Astrocyte of the cerebellum (primary cell): ENCODE results near the gene DAAM1.

Experiments
- DNase-seq: peaks from one replicate; pipeline ENCODE4 v3.0.0-alpha.2; 2011; ENCODE audit warnings: low read depth
- H3K4me3 ChIP-seq: 2 replicates; pipeline ENCODE4 v1.5.1; 2011; ENCODE audit warnings: mild to moderate bottlenecking, low read depth, low read length, moderate library complexity
- CTCF ChIP-seq: IDR thresholded peaks from 2 replicates; pipeline ENCODE4 v1.5.1; 2012; ENCODE audit warnings: low read length, low read depth, moderate library complexity, mild to moderate bottlenecking; ENCODE audit errors: missing control alignments
- in situ Hi-C: cut with HindIII; loops from 2 replicates; pipeline ENCODE4 v1.10.0; 2017; ENCODE audit warnings: low sequenced_read_pairs

The DAAM1 gene

DNA sequence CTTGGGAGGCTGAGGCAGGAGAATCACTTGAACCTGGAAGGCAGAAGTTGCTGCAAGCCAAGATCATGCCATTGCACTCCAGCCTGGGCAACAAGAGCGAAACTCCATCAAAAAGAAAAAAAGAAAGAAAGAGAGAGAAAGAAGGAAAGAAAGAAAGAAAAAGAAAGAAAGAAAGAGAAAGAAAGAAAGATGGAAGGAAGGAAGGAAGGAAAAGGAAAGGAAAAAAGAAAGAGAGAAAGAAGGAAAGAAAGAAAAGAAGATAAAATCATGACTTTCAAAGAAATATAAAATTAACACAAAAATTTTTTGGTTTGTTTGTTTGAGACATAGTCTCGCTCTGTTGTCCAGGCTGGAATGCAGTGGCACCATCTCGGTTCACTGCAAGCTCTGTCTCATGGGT, 22.2 kb upstream of the DAAM1 start:
- no peak for TF ChIP-seq CTCF
- no peak overlapping the region for H3K4me3 ChIP-seq
- DNase-seq, result no peak
- in situ Hi-C loops, result no loop called here

DNA sequence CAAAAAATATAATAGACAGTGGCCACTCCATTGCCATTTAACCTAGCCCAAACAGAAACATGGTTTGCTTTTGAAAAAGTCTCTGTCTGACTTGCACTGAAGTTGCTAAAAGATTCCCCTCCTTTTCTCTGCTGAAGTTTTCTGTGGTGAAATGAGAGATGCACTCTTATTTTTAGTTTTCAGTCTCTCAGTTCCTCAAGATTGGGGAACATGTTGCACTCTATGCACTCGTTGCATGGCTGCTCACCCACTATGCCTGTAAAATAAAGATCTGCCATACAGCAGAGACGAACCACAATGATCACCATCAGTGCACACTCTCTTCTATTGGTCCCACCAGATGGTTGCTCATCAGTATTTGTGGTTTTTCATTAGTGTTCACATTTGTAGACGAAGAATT, 13.1 kb upstream of the DAAM1 start:
- in situ Hi-C loops, result no loop called here
- no peak overlapping the region for H3K4me3 ChIP-seq
- no peak for TF ChIP-seq CTCF
- no peak for DNase-seq

- TF ChIP-seq CTCF, result no peak
- in situ Hi-C loops, result no loop called here
- H3K4me3 ChIP-seq, result no peak overlapping the region
- no peak for DNase-seq
Measured at GRCh38 chr14:59176765-59177164, 11.7 kb upstream of the DAAM1 start.

- in situ Hi-C loops, result no loop called here
- TF ChIP-seq CTCF, result no peak
- H3K4me3 ChIP-seq, result no peak overlapping the region
- DNase-seq, result no peak
Measured at GRCh38 chr14:59177262-59177661, 11.2 kb upstream of the DAAM1 start.

GRCh38 chr14:59181791-59182190, 6.7 kb upstream of the DAAM1 start:
- in situ Hi-C loops, result no loop called here
- TF ChIP-seq CTCF, result no peak
- DNase-seq, result no peak
- no peak overlapping the region for H3K4me3 ChIP-seq

DNA sequence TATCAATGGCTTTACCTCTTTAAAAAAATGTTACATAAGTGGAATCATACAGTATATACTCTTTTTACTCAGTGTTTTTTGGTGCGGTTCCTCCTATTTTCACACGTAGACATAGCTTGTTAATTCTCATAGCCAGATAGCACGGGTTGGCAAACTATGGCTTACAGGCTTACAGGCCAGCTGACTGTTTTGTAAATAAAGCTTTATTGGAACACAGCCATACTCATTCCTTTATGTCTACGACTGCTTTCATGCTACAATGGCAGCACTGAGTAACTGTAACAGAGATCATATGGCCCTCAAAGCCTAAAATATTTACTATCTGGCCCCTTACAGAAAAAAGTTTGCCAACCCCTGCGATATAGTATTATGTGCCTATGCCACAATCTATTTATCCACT, 5.8 kb upstream of the DAAM1 start:
- in situ Hi-C loops, result no loop called here
- no peak overlapping the region for H3K4me3 ChIP-seq
- no peak for DNase-seq
- TF ChIP-seq CTCF, result no peak

DNA sequence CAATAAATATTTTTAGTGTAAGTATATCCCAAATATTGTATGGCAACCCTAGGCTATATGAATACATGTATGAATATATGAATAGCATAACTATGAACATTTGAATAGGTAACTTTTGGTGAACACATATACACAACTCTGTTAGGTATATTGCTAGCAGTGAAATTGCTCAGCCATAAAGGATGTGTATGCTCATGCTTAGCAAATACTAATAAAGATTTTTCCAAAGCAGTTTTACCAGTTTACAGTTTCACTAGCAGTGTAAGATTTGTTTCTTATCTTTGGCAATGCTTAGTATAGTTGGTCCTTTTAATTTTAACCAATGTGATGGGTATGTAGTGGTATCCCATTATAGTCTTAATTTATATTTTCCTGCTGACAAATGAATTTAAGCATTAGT, 5.3 kb upstream of the DAAM1 start:
- DNase-seq, result no peak
- in situ Hi-C loops, result no loop called here
- TF ChIP-seq CTCF, result no peak
- H3K4me3 ChIP-seq, result no peak overlapping the region
